HUES6 (cell line): ENCODE measurements around the gene SECISBP2L.

Experiments used
- H3K27ac ChIP-seq: 2 replicates; pipeline ENCODE4 v1.7.0; 2013; ENCODE audit warnings: low read depth, mild to moderate bottlenecking, low read length, inconsistent platforms
- H3K27me3 ChIP-seq: 2 replicates; pipeline ENCODE4 v1.6.1; 2013; ENCODE audit warnings: low read length; ENCODE audit not compliant: control insufficient read depth, insufficient read depth
- H3K36me3 ChIP-seq: 2 replicates; pipeline ENCODE4 v1.6.1; 2013; ENCODE audit warnings: low read length; ENCODE audit not compliant: control insufficient read depth, insufficient read depth
- H3K4me1 ChIP-seq: 2 replicates; pipeline ENCODE4 v1.6.1; 2013; ENCODE audit warnings: low read length; ENCODE audit not compliant: control insufficient read depth, insufficient read depth
- H3K4me3 ChIP-seq: 2 replicates; pipeline ENCODE4 v1.5.1; 2013; ENCODE audit warnings: low read depth, low read length
- H3K9ac ChIP-seq: one replicate; pipeline ENCODE4 v1.6.1; 2013; ENCODE audit warnings: mild to moderate bottlenecking, low read length
- H3K9me3 ChIP-seq: 2 replicates; pipeline ENCODE4 v1.6.1; 2013; ENCODE audit warnings: low read depth, low read length; ENCODE audit not compliant: control insufficient read depth, insufficient read depth

The SECISBP2L gene

GRCh38 chr15:48964898-48965297 lies 81.3 kb downstream of the SECISBP2L start:
- no peak overlapping the region for H3K27ac ChIP-seq
- H3K27me3 ChIP-seq = peaks cover 37% of the 10 kb centered on the region

DNA sequence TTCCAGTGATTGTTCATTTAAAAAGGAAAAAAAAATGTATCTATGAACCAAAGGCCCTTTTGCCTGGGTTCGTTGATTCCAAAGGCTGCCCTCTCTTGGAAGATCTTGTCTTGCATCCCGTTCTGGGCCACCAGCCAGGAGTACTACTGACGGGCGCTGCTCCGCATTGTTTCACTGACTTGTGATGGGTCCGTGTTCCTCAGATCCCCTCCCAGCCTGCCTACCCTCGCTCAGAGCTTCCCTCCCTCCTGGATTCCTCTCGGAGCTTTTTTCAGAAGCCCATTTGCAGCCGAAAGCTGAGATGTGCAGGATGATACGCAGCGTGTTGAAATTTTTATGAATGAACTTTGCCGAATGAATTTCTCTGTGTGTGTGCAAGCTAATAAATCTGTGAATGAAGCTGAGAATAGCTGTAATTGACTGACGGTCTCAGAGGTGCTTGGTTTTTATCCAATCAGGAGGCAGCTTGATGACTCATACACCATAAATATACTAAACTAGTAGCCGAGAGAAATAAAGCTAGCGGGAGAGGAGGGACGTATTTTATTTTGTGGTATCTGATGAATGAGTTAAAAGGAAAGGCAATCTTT lies 82.6 kb downstream of the SECISBP2L start, which contains the start of gene SHC4:
Gene SHC4 (minus strand): TSS at position 396 of the 590 bp plus-strand sequence. CDS start 904 bp downstream, outside the sequence.
- H3K36me3 ChIP-seq = no peaks in the 10 kb centered on the region
- H3K9ac ChIP-seq = peak within 1 kb of the TSS; percentile 27
- H3K27ac ChIP-seq = no peak within 1 kb of the TSS
- peak within 1 kb of the TSS; percentile 63 for H3K4me3 ChIP-seq
- H3K4me1 ChIP-seq = peaks cover 7% of the 10 kb centered on the region; the same call in 1 of the 2 replicates
- H3K27me3 ChIP-seq = peaks cover 39% of the 10 kb centered on the region
- no peaks in the 10 kb centered on the region for H3K9me3 ChIP-seq

More at GRCh38 chr15:48964898-48965297, 81.3 kb downstream of the SECISBP2L start:
- Histone ChIP-seq H3K9me3 (no peaks in the 10 kb centered on the region), H3K36me3 (no peaks in the 10 kb centered on the region), H3K4me1 (peaks cover 7% of the 10 kb centered on the region; the same call in 1 of the 2 replicates), H3K9ac (no peak overlapping the region), H3K4me3 (no peak overlapping the region)

DNA sequence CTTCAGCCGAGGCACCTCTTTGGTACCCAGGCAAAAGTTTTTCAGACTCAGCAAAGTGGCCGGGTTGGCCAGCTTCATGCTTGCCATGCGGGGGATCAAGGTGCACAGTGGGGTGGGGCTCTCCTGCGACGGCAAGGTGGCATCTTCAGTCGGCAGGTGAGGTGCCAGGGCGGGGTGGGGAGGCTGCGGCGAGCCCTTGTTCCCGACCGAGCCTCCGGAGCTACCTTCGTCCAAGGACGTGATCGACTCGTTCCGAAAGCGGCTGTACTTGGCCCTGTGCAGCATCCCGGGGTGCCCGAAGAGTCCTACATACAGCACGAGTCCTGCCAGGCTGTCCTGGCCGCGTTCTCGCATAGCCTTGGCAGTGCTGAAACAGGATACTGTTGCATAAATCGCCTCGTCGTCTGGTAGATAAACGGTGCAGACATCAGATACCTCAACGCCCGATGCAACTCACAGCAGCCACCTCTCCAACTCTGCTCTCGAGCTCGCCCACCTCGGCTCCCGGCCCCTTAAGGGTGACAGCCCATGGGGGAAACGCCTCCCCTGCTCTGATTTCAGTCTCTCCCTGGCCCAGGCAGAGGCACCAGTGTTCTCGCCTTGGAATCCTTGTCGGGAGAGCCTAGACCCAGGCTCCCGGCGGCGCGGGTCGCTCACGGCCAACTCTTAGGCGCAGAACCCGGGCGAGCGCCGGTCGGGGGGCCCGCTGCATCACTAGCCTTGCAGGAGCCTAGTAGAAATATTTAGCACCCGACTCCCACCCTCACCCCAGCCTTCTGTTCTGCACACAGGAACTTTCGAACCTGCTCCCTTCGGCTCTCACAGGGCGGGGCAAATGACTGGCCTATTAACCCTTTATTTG lies 83.4 kb downstream of the SECISBP2L start:
- H3K9ac ChIP-seq = peak overlapping the region; percentile 27
- no peaks in the 10 kb centered on the region for H3K9me3 ChIP-seq
- H3K4me1 ChIP-seq = peaks cover 7% of the 10 kb centered on the region; the same call in 1 of the 2 replicates
- peak overlapping the region; percentile 63 for H3K4me3 ChIP-seq
- no peak overlapping the region for H3K27ac ChIP-seq
- no peaks in the 10 kb centered on the region for H3K36me3 ChIP-seq
- H3K27me3 ChIP-seq = peaks cover 44% of the 10 kb centered on the region

GRCh38 chr15:48955967-48956366 lies 90.3 kb downstream of the SECISBP2L start:
- no peaks in the 10 kb centered on the region for H3K9me3 ChIP-seq
- H3K36me3 ChIP-seq = no peaks in the 10 kb centered on the region
- no peak overlapping the region for H3K4me3 ChIP-seq

DNA sequence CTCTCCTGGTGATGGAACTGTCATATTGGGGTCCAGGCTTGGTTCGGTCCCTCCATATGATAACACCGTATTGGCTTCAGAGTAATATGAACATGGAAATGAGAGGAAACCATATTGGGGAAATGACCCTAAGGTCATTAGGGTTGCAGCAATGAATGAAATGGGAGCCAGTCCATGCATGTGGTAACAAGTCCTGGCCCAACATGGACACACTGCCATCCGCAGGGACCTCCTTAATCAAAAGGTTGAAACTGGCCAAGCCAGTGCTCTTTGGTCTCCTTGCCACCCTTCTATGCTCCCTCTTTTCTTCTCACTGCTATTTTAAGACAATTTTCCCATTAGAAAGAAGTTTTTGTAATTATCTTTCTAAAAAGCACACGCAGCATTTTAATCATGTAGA lies 90.9 kb downstream of the SECISBP2L start:
- Histone ChIP-seq H3K36me3 (no peaks in the 10 kb centered on the region), H3K9me3 (no peaks in the 10 kb centered on the region), H3K27me3 (peaks cover 12% of the 10 kb centered on the region; the same call in 1 of the 2 replicates), H3K4me1 (peaks cover 10% of the 10 kb centered on the region), H3K9ac (no peak overlapping the region), H3K27ac (no peak overlapping the region), H3K4me3 (no peak overlapping the region)

More at GRCh38 chr15:48955967-48956366, 90.3 kb downstream of the SECISBP2L start:
- no peak overlapping the region for H3K9ac ChIP-seq
- H3K27me3 ChIP-seq = peaks cover 17% of the 10 kb centered on the region; the same call in 1 of the 2 replicates
- no peak overlapping the region for H3K27ac ChIP-seq
- H3K4me1 ChIP-seq = peaks cover 10% of the 10 kb centered on the region

DNA sequence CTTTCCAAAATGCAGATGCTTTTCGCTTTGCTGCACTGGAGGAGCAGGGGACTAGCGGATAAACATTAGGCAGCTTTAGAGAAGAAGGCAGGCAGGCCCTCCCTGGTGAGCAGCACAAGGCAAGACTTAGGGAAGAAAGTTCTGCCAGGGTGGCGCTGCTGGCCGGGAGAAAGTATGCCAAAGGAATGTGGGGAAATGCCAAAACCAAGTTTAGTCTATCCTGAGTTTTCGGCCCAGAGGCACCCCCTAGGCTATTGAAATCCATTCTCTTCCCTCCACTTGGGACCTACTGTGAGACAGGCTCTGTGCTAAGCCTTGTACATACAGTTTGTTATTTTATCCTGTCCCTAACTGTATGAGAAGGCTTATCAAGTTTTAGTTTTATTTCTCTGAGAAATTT lies 91.7 kb downstream of the SECISBP2L start:
- peaks cover 5% of the 10 kb centered on the region; the same call in 1 of the 2 replicates for H3K27me3 ChIP-seq
- H3K4me1 ChIP-seq = peaks cover 10% of the 10 kb centered on the region
- H3K4me3 ChIP-seq = no peak overlapping the region
- no peaks in the 10 kb centered on the region for H3K36me3 ChIP-seq
- no peak overlapping the region for H3K9ac ChIP-seq
- no peaks in the 10 kb centered on the region for H3K9me3 ChIP-seq
- H3K27ac ChIP-seq = no peak overlapping the region

GRCh38 chr15:48946840-48947187 lies 99.4 kb downstream of the SECISBP2L start:
- Histone ChIP-seq H3K9me3 (no peaks in the 10 kb centered on the region), H3K27ac (no peak overlapping the region), H3K36me3 (no peaks in the 10 kb centered on the region), H3K4me1 (no peaks in the 10 kb centered on the region), H3K9ac (no peak overlapping the region), H3K4me3 (no peak overlapping the region), H3K27me3 (no peaks in the 10 kb centered on the region)

DNA sequence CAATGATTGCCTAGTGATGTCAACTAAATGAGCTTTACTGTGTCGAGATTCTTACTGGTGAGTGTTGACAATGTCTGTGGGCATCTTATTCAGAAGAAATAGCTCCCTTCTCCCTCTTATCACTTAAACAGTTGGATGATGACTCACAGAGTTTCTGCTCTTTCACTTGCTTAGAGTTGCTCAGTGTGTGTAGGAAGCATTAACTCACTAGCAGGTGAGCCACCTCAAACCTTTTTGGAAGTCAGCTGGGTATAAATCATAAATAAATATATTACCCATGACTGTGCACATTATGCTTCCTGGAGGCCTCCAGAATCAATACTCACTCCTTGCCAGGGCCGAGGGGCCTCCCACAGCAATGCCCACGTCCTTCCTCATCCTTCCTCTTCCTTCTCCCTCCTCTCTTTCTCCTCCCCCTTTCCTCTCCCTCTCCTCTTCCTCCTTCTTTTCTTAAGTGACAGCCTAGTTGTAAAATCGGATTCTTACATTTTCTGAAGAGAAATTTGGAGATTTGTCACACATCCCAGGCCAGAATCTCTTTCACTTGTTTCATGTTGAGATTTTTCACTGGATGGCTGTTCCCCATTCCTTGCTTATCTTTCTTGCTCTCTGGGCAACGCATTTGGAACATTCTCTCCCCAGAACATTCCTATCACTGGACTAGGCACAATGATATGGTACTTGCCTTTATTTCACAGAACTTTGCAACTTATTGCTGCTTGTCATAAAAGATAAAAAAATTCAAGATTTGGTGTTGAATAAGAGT lies 100.0 kb downstream of the SECISBP2L start:
- Histone ChIP-seq H3K9ac (no peak overlapping the region), H3K27me3 (no peaks in the 10 kb centered on the region), H3K4me3 (no peak overlapping the region), H3K9me3 (no peaks in the 10 kb centered on the region), H3K27ac (no peak overlapping the region), H3K4me1 (no peaks in the 10 kb centered on the region), H3K36me3 (no peaks in the 10 kb centered on the region)

DNA sequence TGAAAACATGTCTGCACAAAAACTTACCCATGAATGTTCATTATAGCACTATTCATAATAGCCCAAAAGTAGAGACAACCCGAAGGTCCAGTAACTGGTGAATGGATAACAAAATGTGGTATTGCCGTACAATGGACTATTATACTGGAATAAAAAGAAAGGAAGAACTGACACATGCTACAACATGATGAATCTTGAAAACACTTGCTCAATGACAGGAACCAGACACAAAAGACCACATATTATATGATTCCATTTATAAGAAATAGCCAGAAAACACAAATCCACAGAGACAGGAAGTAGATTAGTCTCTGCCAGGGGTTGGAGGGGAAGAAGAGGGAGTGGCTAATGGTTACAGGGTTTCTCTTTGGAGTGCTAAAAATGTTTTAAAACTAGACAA lies 100.9 kb downstream of the SECISBP2L start:
- Histone ChIP-seq H3K9ac (no peak overlapping the region), H3K4me3 (no peak overlapping the region), H3K36me3 (no peaks in the 10 kb centered on the region), H3K9me3 (no peaks in the 10 kb centered on the region), H3K27ac (no peak overlapping the region), H3K27me3 (no peaks in the 10 kb centered on the region), H3K4me1 (no peaks in the 10 kb centered on the region)

GRCh38 chr15:48941904-48942303 lies 104.3 kb downstream of the SECISBP2L start:
- H3K27ac ChIP-seq = no peak overlapping the region
- H3K9me3 ChIP-seq = no peaks in the 10 kb centered on the region
- no peaks in the 10 kb centered on the region for H3K27me3 ChIP-seq
- no peaks in the 10 kb centered on the region for H3K4me1 ChIP-seq
- no peak overlapping the region for H3K4me3 ChIP-seq
- no peaks in the 10 kb centered on the region for H3K36me3 ChIP-seq
- H3K9ac ChIP-seq = no peak overlapping the region
